ENCODE results near the gene SNAPC2. TPM values are rescaled to one million over a fixed set of nuclear protein-coding genes. Genes with fewer than 3 reads are reported as not detected.

The SNAPC2 gene
- total and polyA plus RNA-seq, 2 experiments from 2014 or later: 22.5 to 42.1 TPM

DNA sequence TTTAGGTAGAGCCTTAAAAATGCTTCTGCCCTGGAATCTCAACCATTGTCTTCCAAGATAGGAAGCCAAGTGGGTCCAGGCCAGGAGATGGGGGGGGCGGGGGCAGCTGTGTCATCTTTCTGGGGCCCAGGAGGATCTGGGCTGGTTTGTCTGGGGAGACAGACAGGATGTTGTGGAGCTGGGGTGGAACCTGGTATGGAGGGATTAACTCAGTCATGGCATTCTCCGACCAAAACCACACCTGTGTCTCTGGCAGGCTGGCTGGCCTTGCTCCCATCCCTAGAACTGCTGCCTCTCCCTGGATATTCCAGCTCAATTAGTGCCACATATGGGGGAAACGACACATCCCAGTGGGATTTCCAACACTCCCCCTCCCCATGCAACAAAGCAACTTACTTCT lies 19.2 kb upstream of the SNAPC2 start:
- DNase-seq (ENCODE audit: low read depth in 1 of 2, low spot score in 1 of 2): no peak
- H3K27ac ChIP-seq: no peak overlapping the region
- H3K9me3 ChIP-seq (ENCODE audit: low read depth): no peaks in the 10 kb centered on the region
- H3K4me3 ChIP-seq: no peak overlapping the region
- TF ChIP-seq, protein P1, sequence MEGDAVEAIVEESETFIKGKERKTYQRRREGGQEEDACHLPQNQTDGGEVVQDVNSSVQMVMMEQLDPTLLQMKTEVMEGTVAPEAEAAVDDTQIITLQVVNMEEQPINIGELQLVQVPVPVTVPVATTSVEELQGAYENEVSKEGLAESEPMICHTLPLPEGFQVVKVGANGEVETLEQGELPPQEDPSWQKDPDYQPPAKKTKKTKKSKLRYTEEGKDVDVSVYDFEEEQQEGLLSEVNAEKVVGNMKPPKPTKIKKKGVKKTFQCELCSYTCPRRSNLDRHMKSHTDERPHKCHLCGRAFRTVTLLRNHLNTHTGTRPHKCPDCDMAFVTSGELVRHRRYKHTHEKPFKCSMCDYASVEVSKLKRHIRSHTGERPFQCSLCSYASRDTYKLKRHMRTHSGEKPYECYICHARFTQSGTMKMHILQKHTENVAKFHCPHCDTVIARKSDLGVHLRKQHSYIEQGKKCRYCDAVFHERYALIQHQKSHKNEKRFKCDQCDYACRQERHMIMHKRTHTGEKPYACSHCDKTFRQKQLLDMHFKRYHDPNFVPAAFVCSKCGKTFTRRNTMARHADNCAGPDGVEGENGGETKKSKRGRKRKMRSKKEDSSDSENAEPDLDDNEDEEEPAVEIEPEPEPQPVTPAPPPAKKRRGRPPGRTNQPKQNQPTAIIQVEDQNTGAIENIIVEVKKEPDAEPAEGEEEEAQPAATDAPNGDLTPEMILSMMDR (IDR thresholded peaks at IDR 0.05; ENCODE audit: low read depth, low read length): no peak
- no peaks in the 10 kb centered on the region for H3K36me3 ChIP-seq
- peaks cover 14% of the 10 kb centered on the region for H3K4me1 ChIP-seq (ENCODE audit: low read depth)
- H3K27me3 ChIP-seq: no peaks in the 10 kb centered on the region

DNA sequence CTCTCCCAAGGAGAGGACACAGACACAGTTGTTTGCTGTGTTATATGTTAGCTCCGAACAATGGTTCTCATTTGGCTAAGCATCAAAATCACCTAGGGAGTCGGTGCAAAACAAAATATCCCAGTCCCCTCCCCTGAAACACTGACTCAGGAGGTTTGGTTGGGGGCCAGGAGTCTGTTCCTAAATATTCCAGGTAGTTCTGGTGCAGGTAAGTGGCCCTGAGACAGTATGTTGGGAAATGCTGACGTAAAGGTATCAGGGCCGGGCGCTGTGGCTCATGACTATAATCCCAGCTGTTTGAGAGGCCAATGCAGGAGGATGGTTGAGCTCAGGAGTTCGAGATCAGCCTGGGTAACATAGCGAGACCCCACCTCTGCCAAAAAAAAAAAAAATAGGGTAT lies 18.8 kb upstream of the SNAPC2 start:
- H3K27me3 ChIP-seq: no peaks in the 10 kb centered on the region
- H3K4me1 ChIP-seq (ENCODE audit: low read depth): peaks cover 14% of the 10 kb centered on the region
- no peak overlapping the region for H3K27ac ChIP-seq
- TF ChIP-seq, protein P1 (IDR thresholded peaks at IDR 0.05; ENCODE audit: low read depth, low read length): no peak
- DNase-seq (ENCODE audit: low read depth in 1 of 2, low spot score in 1 of 2): no peak
- H3K4me3 ChIP-seq: no peak overlapping the region
- H3K36me3 ChIP-seq: no peaks in the 10 kb centered on the region
- H3K9me3 ChIP-seq (ENCODE audit: low read depth): no peaks in the 10 kb centered on the region

DNA sequence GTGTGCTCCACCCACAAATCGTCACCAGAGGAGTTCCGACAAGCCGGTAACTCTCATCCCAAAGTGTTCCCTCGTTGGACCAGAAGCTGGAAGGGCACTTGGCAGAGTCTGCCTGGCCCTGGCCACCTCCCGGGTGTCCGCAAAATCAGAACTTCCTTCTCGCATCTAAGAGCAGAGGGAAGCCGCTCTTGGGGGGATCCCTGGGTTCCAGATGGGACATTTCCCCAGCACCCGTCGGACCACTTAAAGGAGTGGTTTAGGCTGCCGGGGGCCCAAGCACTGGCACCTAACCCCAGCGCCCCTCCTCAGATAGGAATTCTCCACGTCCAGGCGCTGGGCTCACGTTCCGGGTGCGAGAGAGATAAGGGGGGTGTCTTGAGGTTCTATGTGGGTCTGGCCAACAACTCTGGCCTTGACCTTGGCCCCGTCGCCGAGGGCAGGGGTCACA lies 17.3 kb upstream of the SNAPC2 start:
- peaks cover 14% of the 10 kb centered on the region for H3K4me1 ChIP-seq (ENCODE audit: low read depth)
- DNase-seq (ENCODE audit: low read depth in 1 of 2, low spot score in 1 of 2): no peak
- TF ChIP-seq, protein P1 (IDR thresholded peaks at IDR 0.05; ENCODE audit: low read depth, low read length): no peak

DNA sequence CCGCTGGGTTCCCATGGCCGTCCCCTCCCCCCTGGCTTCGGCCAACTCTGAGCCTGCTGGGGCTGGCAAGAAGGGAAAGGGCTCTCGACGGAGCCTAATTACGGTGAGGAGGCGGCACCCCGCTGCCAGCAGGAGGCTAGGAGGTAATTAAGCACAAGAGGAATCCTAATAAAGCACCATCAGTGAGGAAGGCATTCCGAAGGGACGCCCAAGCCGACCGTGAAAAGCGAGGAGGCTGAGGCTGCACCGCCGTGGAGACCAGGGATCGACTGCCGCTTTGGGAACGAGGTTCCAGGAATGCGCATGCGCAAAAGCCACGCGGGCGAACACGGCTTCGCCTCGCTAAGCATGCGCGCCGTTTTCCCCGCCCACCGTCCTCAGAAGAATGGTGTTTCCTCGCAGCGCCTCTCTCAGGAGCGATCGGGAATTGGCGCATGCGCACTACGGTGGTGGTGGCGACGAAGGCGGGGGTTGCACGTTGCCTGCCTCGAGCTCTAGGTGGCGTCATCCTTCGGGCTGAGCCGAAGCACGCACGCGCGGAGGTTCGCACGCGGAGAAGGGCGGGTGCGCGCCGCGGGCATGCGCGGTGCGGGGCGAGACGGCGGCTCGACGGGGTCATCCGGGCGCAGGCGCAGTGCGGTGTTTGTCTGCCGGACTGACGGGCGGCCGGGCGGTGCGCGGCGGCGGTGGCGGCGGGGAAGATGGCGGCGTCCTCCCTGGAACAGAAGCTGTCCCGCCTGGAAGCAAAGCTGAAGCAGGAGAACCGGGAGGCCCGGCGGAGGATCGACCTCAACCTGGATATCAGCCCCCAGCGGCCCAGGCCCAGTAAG lies 16.7 kb upstream of the SNAPC2 start, which contains the start of gene MAP2K7:
Gene MAP2K7, plus strand, starts transcription at position 634 of the 830 bp plus-strand sequence. Its CDS starts 68 bp downstream, at position 702.
- H3K4me3 ChIP-seq: peak within 1 kb of the TSS; percentile 90
- H3K36me3 ChIP-seq: no peaks in the 10 kb centered on the region
- DNase-seq (ENCODE audit: low read depth in 1 of 2, low spot score in 1 of 2): peak; percentile 99 to 100
- H3K27ac ChIP-seq: peak within 1 kb of the TSS; percentile 93
- TF ChIP-seq, protein P1 (IDR thresholded peaks at IDR 0.05; ENCODE audit: low read depth, low read length): peak; percentile 55
- no peaks in the 10 kb centered on the region for H3K9me3 ChIP-seq (ENCODE audit: low read depth)
- no peaks in the 10 kb centered on the region for H3K27me3 ChIP-seq
- H3K4me1 ChIP-seq (ENCODE audit: low read depth): peaks cover 14% of the 10 kb centered on the region

More for the DNA sequence above, 17.3 kb upstream of the SNAPC2 start:
- no peaks in the 10 kb centered on the region for H3K27me3 ChIP-seq
- H3K4me3 ChIP-seq: peak overlapping the region; percentile 36
- H3K27ac ChIP-seq: peak overlapping the region; percentile 93
- H3K9me3 ChIP-seq (ENCODE audit: low read depth): no peaks in the 10 kb centered on the region
- H3K36me3 ChIP-seq: no peaks in the 10 kb centered on the region

DNA sequence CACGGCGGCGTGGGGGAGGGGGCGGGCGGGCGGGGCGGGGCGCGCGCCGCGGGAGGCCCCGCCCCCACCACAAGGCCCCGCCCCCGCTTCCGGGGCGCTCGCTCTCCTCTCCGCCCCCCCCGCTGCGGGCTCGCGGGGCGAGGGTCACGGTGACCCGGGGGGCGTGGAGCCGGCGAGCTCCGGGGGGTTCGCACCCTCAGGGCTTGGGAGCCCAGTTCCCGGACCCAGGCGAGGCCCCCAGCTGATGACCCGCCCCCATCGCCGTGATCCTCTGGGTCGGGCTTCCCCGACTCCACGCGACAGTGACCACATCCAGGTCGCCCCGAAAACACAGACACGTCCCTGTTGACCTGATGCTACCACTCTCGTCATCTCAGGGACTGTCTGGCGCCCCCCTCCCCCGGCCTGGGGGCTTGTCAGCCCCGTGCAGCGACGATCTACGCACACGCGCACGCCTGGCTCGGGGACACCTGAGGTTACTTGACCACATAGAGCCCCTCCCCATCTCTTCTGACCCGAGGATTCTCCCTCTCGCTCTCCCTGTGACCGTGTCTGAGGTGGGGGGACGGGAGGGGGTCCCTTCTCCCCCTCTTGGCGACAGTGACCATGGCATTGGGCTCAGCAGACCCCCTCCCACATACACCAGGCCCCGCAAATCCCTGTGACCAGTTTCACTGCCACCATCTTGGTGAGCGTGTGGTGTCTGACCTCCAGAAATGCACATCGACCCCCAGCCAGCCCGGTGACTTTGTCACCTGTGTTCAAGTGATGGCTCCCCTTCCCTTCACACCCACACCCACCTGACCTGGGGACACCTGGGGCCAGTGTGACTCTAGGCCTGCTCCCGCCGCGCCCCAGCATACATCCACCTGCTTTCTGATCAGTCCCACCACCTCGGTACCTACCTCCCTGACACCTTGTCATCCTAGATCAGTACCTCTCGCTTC lies 15.8 kb upstream of the SNAPC2 start:
- Histone ChIP-seq H3K27ac (peak overlapping the region; percentile 88), H3K9me3 (ENCODE audit: low read depth) (no peaks in the 10 kb centered on the region), H3K27me3 (no peaks in the 10 kb centered on the region), H3K36me3 (no peaks in the 10 kb centered on the region), H3K4me1 (ENCODE audit: low read depth) (peaks cover 14% of the 10 kb centered on the region), H3K4me3 (peak overlapping the region; percentile 90)
- DNase-seq (ENCODE audit: low read depth in 1 of 2, low spot score in 1 of 2): peak in 1 of 2 donors; percentile 54
- TF ChIP-seq, protein P1 (IDR thresholded peaks at IDR 0.05; ENCODE audit: low read depth, low read length): no peak
